ENCODE measurements around the gene UPK3BL1.
"Not testable (repeated sequence)": the region's sequence is repeated elsewhere in the genome, so short reads cannot be mapped to it uniquely, and the experiment has no call there.

DNA sequence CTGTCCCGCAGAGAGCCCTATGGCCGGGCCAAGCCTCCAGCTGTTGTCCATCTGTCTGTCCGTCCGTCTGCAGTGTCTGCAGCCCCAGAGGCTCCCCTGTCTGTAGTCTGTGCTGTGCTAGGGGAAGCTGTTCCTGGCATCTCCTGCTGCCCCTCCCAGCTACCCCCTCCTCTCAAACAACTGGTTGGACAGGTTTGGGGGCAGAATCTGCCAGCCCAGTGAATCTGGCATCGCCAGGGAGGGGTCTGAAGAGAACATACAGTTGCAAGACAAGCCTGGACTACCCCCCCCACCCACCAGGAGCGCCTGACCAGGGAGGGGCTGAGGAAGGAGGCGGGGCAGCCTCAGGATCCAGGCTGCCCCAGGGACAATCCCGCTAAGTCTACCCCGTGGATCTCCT is at the start of gene UPK3BL1:
- not testable (repeated sequence) for TF ChIP-seq SUZ12 (IDR thresholded peaks at IDR 0.05; ENCODE audit: low read length); FOSL1 (IDR thresholded peaks at IDR 0.05; ENCODE audit: insufficient read depth, low read depth, low read length); RAD21 (IDR thresholded peaks at IDR 0.05 in 1 of 2, conservative IDR thresholded peaks at IDR 0.05 in 1 of 2; ENCODE audit: low read depth in 2 of 2, low read length in 2 of 2); POLR2AphosphoS5 (IDR thresholded peaks at IDR 0.05; ENCODE audit: low read depth, low read length)

All from H1 (cell line).